Measurements from ENCODE around the gene GOLGA8F.
"Not testable (repeated sequence)": the region's sequence is repeated elsewhere in the genome, so short reads cannot be mapped to it uniquely, and the experiment has no call there.

The GOLGA8F gene

DNA sequence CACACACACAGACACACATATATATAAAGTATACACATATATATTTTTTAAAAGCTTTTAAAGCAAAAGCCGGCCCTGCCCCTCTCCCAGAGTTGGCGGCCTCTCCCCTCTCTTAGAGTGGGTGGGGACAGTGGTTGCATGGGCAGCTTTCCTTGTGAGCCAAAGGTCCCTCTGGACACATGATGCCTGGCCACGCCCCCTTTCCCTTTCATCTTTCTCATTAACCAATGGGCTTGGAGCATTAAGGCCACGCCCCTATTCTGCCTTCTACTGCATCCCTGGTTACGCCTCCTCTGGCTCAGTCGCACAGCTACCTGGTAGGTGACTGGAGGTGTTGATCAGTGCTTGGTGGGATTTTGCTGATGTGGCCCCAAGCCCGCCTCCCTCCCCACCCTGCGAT lies at the start of gene GOLGA8F:
Gene GOLGA8F, plus strand, starts transcription at position 301 of the 400 bp plus-strand sequence. Its CDS starts 98 bp downstream, at position 399.
- DNase-seq (ENCODE audit: low read depth); H3K4me3 ChIP-seq (ENCODE audit: low read depth, low read length): not testable (repeated sequence)

GRCh38 chr15:28357984-28358383 lies 20.5 kb upstream of the GOLGA8F start, which contains the start of gene GOLGA6L24:
Gene GOLGA6L24, minus strand, starts transcription at chr15:28358084. Its CDS starts 61 bp downstream, at chr15:28358023.
- H3K4me3 ChIP-seq (ENCODE audit: low read depth, low read length); DNase-seq (ENCODE audit: low read depth): not testable (repeated sequence)

DNA sequence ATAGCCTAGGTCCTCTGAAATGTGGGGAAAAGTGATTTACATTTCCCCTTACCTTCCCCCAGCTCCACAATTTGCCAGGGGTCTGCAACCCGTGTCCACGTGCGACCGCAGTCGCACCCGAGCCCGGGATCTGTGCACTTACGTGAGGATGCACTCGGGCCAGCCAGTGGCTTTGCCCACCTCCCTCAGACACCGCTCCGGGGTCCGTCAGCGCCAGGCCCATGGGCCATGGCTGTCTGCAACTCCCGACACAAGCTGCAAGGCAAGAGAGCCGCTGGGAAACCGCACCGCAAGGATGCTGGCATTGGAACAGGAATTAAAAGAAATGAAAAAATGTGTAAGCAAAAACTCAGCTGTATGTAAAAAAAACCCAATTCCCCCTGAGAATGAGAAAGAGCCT lies 13.0 kb upstream of the GOLGA8F start:
- not testable (repeated sequence) for DNase-seq (ENCODE audit: low read depth); H3K4me3 ChIP-seq (ENCODE audit: low read depth, low read length)

DNA sequence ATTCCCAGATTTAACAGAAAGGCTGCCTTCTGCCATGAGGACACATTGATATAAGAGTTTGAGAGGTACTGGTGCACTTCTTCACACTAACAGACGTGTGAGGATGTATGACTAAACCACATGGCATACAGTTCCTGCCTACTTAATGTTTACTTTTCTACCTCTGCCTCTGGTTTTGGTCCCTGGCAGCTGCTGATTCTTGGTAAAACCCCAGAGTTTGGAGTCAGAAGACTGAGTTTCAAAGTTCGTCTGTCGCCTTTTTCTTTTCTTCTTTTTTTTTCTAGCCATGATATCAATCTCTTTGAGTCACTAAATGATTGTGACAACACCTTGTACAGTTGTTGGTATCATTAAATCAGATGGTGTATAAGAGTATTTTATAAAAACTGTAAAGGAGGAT lies 1.6 kb downstream of the GOLGA8F start:
- H3K4me3 ChIP-seq (ENCODE audit: low read depth, low read length); DNase-seq (ENCODE audit: low read depth): not testable (repeated sequence)

GRCh38 chr15:28396022-28396421 lies 17.6 kb downstream of the GOLGA8F start:
- DNase-seq (ENCODE audit: low read depth); H3K4me3 ChIP-seq (ENCODE audit: low read depth, low read length): not testable (repeated sequence)

- H3K4me3 ChIP-seq (ENCODE audit: low read depth, low read length); DNase-seq (ENCODE audit: low read depth): not testable (repeated sequence)
Measured at GRCh38 chr15:28402774-28403435, 24.4 kb downstream of the GOLGA8F start.

DNA sequence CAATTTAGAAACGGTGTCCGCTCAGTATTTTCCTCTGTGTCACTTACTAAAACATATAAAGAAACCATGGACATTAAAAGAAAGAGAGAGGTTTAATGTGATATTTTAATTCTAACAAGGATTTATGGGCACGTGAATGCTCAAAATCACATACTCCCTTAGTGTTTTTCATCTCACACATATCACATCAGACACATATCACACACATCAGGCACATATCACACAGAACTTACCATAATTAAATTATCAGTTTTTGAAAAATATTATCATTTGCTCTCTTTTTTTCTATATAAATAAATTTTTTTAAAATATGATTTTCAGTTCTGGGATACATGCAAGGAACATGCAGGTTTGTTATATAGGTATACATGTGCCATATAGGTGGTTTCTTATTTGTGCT lies 42.0 kb downstream of the GOLGA8F start:
- not testable (repeated sequence) for DNase-seq (ENCODE audit: low read depth); H3K4me3 ChIP-seq (ENCODE audit: low read depth, low read length)

DNA sequence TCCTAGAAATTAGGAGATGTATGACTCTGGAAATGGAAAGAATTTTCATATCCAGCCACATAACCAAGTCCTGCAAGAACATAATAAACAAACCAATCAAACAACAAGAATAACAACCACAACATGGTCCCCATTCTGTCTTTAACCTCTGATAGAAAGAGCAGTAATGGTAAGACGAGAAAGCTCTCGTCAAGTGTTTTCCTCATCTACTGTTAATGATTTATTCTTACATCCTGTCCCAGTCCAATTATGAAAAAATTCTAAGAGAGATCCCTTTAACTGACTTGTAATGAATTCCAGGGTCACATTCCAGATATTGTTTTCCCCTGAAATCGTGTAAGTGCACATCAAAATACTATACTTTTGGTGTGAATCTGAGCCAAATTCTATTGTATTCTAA lies 57.1 kb downstream of the GOLGA8F start:
- DNase-seq (ENCODE audit: low read depth) = not testable (repeated sequence)

More for the DNA sequence above, 57.1 kb downstream of the GOLGA8F start:
- not testable (repeated sequence) for H3K4me3 ChIP-seq (ENCODE audit: low read depth, low read length)
